ENCODE measurements around the gene ZNF613.
"Not testable (repeated sequence)": the region's sequence is repeated elsewhere in the genome, so short reads cannot be mapped to it uniquely, and the experiment has no call there.

ZNF613 gene

DNA sequence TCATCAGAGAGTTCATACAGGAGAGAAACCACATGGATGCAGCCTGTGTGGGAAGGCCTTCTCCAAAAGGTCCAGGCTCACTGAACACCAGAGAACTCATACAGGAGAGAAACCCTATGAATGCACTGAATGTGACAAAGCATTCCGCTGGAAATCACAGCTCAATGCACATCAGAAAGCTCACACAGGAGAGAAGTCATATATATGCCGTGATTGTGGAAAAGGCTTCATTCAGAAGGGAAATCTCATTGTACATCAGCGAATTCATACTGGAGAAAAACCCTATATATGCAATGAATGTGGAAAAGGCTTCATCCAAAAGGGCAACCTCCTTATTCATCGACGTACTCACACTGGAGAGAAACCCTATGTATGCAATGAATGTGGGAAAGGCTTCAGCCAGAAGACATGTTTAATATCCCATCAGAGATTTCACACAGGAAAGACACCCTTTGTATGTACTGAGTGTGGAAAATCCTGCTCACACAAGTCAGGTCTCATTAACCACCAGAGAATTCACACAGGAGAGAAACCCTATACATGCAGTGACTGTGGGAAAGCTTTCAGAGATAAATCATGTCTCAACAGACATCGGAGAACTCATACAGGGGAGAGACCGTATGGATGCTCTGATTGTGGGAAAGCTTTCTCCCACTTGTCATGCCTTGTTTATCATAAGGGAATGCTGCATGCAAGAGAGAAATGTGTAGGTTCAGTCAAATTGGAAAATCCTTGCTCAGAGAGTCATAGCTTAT lies 17.7 kb downstream of the ZNF613 start:
- Histone ChIP-seq H3K27ac (no peak overlapping the region), H3K4me3 (peak overlapping the region; percentile 47)
- DNase-seq (ENCODE audit: low spot score) = no peak
- TF ChIP-seq, protein P1, sequence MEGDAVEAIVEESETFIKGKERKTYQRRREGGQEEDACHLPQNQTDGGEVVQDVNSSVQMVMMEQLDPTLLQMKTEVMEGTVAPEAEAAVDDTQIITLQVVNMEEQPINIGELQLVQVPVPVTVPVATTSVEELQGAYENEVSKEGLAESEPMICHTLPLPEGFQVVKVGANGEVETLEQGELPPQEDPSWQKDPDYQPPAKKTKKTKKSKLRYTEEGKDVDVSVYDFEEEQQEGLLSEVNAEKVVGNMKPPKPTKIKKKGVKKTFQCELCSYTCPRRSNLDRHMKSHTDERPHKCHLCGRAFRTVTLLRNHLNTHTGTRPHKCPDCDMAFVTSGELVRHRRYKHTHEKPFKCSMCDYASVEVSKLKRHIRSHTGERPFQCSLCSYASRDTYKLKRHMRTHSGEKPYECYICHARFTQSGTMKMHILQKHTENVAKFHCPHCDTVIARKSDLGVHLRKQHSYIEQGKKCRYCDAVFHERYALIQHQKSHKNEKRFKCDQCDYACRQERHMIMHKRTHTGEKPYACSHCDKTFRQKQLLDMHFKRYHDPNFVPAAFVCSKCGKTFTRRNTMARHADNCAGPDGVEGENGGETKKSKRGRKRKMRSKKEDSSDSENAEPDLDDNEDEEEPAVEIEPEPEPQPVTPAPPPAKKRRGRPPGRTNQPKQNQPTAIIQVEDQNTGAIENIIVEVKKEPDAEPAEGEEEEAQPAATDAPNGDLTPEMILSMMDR (IDR thresholded peaks at IDR 0.05) = no peak

DNA sequence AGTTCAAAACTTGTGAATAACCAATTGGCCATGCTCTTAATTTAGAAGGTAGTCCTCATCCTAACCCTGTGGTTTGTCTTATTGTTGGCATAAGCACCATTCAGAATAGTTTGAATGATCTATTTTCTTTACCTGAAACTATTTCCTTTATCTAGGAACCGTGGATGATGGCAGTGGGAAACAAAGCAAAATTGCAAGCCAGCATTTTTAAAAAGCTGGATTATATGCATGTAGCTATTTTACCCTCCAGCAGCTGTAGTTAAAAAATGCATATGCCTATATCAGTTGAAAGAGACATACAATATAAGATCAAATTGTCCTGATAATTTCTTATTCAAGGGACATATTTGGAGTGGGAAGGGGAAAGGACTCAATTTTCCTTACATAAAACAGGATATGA lies 19.3 kb downstream of the ZNF613 start:
- TF ChIP-seq, protein P1 (IDR thresholded peaks at IDR 0.05) = no peak
- no peak overlapping the region for H3K4me3 ChIP-seq
- DNase-seq (ENCODE audit: low spot score) = no peak
- H3K27ac ChIP-seq = no peak overlapping the region

DNA sequence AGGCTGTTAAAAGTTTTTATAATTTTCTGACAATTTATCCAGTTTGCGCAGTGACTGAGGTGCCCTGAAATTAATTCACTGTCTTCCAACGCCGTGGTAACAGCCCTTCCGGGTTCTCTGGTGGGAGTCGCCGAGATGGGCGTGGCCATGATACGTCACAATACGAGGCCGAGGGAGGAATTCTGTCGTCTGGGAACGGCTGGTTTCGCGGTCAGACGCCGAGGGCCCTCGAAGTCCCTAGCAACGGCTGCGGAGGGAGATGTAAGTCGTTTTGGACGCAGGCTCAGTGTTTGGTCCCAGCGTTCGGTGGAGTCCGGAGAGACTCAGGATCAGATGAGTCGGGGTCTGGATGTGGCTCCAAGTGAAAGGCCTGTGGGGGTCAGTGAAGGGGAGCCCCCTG lies 21.7 kb downstream of the ZNF613 start:
- Histone ChIP-seq H3K27ac (peak overlapping the region in 1 of 2 donors; percentile 31), H3K4me3 (peak overlapping the region; percentile 52)
- TF ChIP-seq, protein P1 (IDR thresholded peaks at IDR 0.05) = no peak
- DNase-seq (ENCODE audit: low spot score) = no peak

- not testable (repeated sequence) for DNase-seq (ENCODE audit: low spot score)
These were observed 30.6 kb downstream of the ZNF613 start for GRCh38 chr19:51957846-51958245.

DNA sequence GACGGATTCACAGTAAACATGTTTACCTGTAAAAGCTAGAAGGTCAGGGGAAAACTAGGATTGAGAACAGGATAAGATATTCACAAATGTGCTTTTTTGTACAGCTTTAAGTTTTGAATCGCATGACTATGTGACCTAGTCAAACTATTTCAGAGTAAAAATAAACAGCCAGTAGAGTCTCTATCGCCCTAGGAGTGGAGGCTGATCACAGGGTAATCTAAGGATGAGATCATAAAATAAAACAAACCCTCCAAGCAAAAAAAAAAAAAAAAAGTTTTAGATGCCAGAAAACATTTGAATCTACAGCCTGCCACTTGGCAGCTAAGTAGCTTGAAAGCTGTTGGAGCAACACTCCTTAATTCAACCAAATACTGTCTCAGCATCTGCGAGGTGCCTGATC lies 32.5 kb downstream of the ZNF613 start:
- no peak overlapping the region for H3K27ac ChIP-seq
- DNase-seq (ENCODE audit: low spot score) = no peak
- H3K4me3 ChIP-seq = no peak overlapping the region
- TF ChIP-seq, protein P1 (IDR thresholded peaks at IDR 0.05) = no peak

More at GRCh38 chr19:51957846-51958245, 30.6 kb downstream of the ZNF613 start:
- H3K4me3 ChIP-seq, H3K27ac ChIP-seq: not testable (repeated sequence)

GRCh38 chr19:51960621-51961233 lies 33.5 kb downstream of the ZNF613 start:
- DNase-seq (ENCODE audit: low spot score); H3K4me3 ChIP-seq; H3K27ac ChIP-seq: not testable (repeated sequence)

GRCh38 chr19:51965583-51965982 lies 38.3 kb downstream of the ZNF613 start:
- Histone ChIP-seq H3K4me3 (peak overlapping the region; percentile 24), H3K27ac (no peak overlapping the region)
- TF ChIP-seq, protein P1 (IDR thresholded peaks at IDR 0.05) = no peak
- no peak for DNase-seq (ENCODE audit: low spot score)

GRCh38 chr19:51970718-51971117 lies 43.4 kb downstream of the ZNF613 start:
- no peak for DNase-seq (ENCODE audit: low spot score)
- Histone ChIP-seq H3K4me3 (peak overlapping the region; percentile 32), H3K27ac (no peak overlapping the region)
- TF ChIP-seq, protein P1 (IDR thresholded peaks at IDR 0.05) = no peak
